Left kidney (tissue), 2 donors: ENCODE measurements around the gene EAPP. TPM values are rescaled to one million over a fixed set of nuclear protein-coding genes. Genes with fewer than 3 reads are reported as not detected.
"Not testable (repeated sequence)": the region's sequence is repeated elsewhere in the genome, so short reads cannot be mapped to it uniquely, and the experiment has no call there.

Experiments
- DNase-seq: peaks from one replicate; pipeline ENCODE4 v3.0.0-alpha.2; 2013
- polyA plus RNA-seq: library from polyadenylated mRNA; unstranded; fragments of 120-200 nt; gene quantifications from one replicate; pipeline ENCODE4 v1.2.1, GENCODE V29; 2013; ENCODE audit not compliant: insufficient read length

EAPP gene
- polyA plus RNA-seq, 1 donor: 73.0 TPM

GRCh38 chr14:34489324-34489723, 50.2 kb downstream of the EAPP start:
- no peak for DNase-seq

GRCh38 chr14:34488528-34488927, 51.0 kb downstream of the EAPP start:
- DNase-seq: no peak

- no peak for DNase-seq
Measured at GRCh38 chr14:34484726-34485125, 54.8 kb downstream of the EAPP start.

- no peak for DNase-seq
Measured at GRCh38 chr14:34482463-34482862, 57.0 kb downstream of the EAPP start.

- DNase-seq: no peak
Measured at GRCh38 chr14:34479694-34480093, 59.8 kb downstream of the EAPP start.

- DNase-seq: no peak
Measured at GRCh38 chr14:34478261-34478660, 61.2 kb downstream of the EAPP start.

- not testable (repeated sequence) for DNase-seq
Measured at GRCh38 chr14:34476036-34476435, 63.5 kb downstream of the EAPP start.

GRCh38 chr14:34475163-34475562, 64.3 kb downstream of the EAPP start:
- no peak for DNase-seq

GRCh38 chr14:34474187-34474679, 65.3 kb downstream of the EAPP start:
- DNase-seq: no peak

GRCh38 chr14:34472706-34473279, 66.7 kb downstream of the EAPP start:
- no peak for DNase-seq

- DNase-seq: no peak
Measured at GRCh38 chr14:34470319-34470718, 69.2 kb downstream of the EAPP start.

GRCh38 chr14:34466691-34467090, 72.8 kb downstream of the EAPP start:
- DNase-seq: no peak

Other genes with a start within 250 kb of the EAPP start
- 32.2 TPM for gene SPTSSA, start 77.5 kb downstream of the EAPP start, polyA plus RNA-seq
- gene SNX6, start 90.4 kb upstream of the EAPP start, polyA plus RNA-seq: 128 TPM
- 74.8 TPM for gene CFL2, start 174.9 kb upstream of the EAPP start, polyA plus RNA-seq